ENCODE data around the gene CROCC2.
"Not testable (repeated sequence)": the region's sequence is repeated elsewhere in the genome, so short reads cannot be mapped to it uniquely, and the experiment has no call there.

CROCC2 gene

GRCh38 chr2:240972201-240972600 is 66.1 kb downstream of the CROCC2 start:
- no peak for DNase-seq

GRCh38 chr2:240972636-240973521 is 66.7 kb downstream of the CROCC2 start:
- DNase-seq = peak; percentile 61

GRCh38 chr2:240974771-240975572 is 68.8 kb downstream of the CROCC2 start:
- no peak for DNase-seq

GRCh38 chr2:240975903-240976302 is 69.8 kb downstream of the CROCC2 start:
- DNase-seq = not testable (repeated sequence)

GRCh38 chr2:240981280-240981679 is 75.1 kb downstream of the CROCC2 start:
- DNase-seq = no peak

GRCh38 chr2:240981871-240982800 is 76.0 kb downstream of the CROCC2 start:
- DNase-seq = no peak

- DNase-seq = no peak
Measured at GRCh38 chr2:240982821-240983281, 76.7 kb downstream of the CROCC2 start.

- DNase-seq = peak; percentile 75
Measured at GRCh38 chr2:240983361-240983995, 77.3 kb downstream of the CROCC2 start.

GRCh38 chr2:240983996-240984498 is 77.9 kb downstream of the CROCC2 start:
- DNase-seq = no peak

GRCh38 chr2:240985881-240986786 is 80.0 kb downstream of the CROCC2 start:
- DNase-seq = no peak

- DNase-seq = peak; percentile 62
Measured at GRCh38 chr2:240986787-240987411, 80.8 kb downstream of the CROCC2 start.

GRCh38 chr2:240987588-240987987 is 81.5 kb downstream of the CROCC2 start:
- no peak for DNase-seq

GRCh38 chr2:240988146-240988545 is 82.0 kb downstream of the CROCC2 start:
- no peak for DNase-seq

- no peak for DNase-seq
Measured at GRCh38 chr2:240988571-240989271, 82.6 kb downstream of the CROCC2 start.

- no peak for DNase-seq
Measured at GRCh38 chr2:240989451-240990265, 83.5 kb downstream of the CROCC2 start.

- DNase-seq = no peak
Measured at GRCh38 chr2:240990266-240990529, 84.1 kb downstream of the CROCC2 start.

GRCh38 chr2:240990726-240991377 is 84.7 kb downstream of the CROCC2 start:
- no peak for DNase-seq
